ENCODE data around the gene C19orf53.

Gene C19orf53

GRCh38 chr19:13817615-13818371 is 43.5 kb downstream of the C19orf53 start:
- no peak overlapping the region for H3K4me3 ChIP-seq
- TF ChIP-seq POLR2AphosphoS5 (IDR thresholded peaks at IDR 0.05; ENCODE audit: borderline replicate concordance, low read depth, low read length) (no peak), FOXP2 (optimal IDR thresholded peaks at IDR 0.05; ENCODE audit: control extremely low read depth, extremely low read length, insufficient read depth) (no peak), EZH2 (IDR thresholded peaks at IDR 0.05) (no peak)
- no peak for DNase-seq (ENCODE audit: low read depth, low spot score)
- no peak overlapping the region for H3K27ac ChIP-seq
- no peaks in the 10 kb centered on the region for H3K9me3 ChIP-seq (ENCODE audit: low read depth, low read length)
- no peaks in the 10 kb centered on the region; the same call in 1 of the 2 replicates for H3K36me3 ChIP-seq (ENCODE audit: insufficient read depth, low read length)
- no peak overlapping the region for H3K9ac ChIP-seq (ENCODE audit: insufficient read length)

- Histone ChIP-seq H3K27ac (no peak overlapping the region), H3K9me3 (ENCODE audit: low read depth, low read length) (no peaks in the 10 kb centered on the region), H3K36me3 (ENCODE audit: insufficient read depth, low read length) (no peaks in the 10 kb centered on the region; the same call in 1 of the 2 replicates), H3K4me3 (no peak overlapping the region), H3K9ac (ENCODE audit: insufficient read length) (no peak overlapping the region)
- DNase-seq (ENCODE audit: low read depth, low spot score): no peak
- TF ChIP-seq POLR2AphosphoS5 (IDR thresholded peaks at IDR 0.05; ENCODE audit: borderline replicate concordance, low read depth, low read length): no peak
- no peak for TF ChIP-seq FOXP2 (optimal IDR thresholded peaks at IDR 0.05; ENCODE audit: control extremely low read depth, extremely low read length, insufficient read depth)
- no peak for TF ChIP-seq EZH2 (IDR thresholded peaks at IDR 0.05)
Observed at GRCh38 chr19:13819238-13819637, 45.0 kb downstream of the C19orf53 start.

- H3K9ac ChIP-seq (ENCODE audit: insufficient read length): no peak overlapping the region
- H3K4me3 ChIP-seq: no peak overlapping the region
- no peak for DNase-seq (ENCODE audit: low read depth, low spot score)
- TF ChIP-seq EZH2 (IDR thresholded peaks at IDR 0.05) (no peak), POLR2AphosphoS5 (IDR thresholded peaks at IDR 0.05; ENCODE audit: borderline replicate concordance, low read depth, low read length) (no peak), FOXP2 (optimal IDR thresholded peaks at IDR 0.05; ENCODE audit: control extremely low read depth, extremely low read length, insufficient read depth) (no peak)
- H3K36me3 ChIP-seq (ENCODE audit: insufficient read depth, low read length): no peaks in the 10 kb centered on the region; the same call in 1 of the 2 replicates
- H3K27ac ChIP-seq: no peak overlapping the region
- no peaks in the 10 kb centered on the region for H3K9me3 ChIP-seq (ENCODE audit: low read depth, low read length)
Observed at GRCh38 chr19:13821292-13821691, 47.0 kb downstream of the C19orf53 start.

- Histone ChIP-seq H3K9ac (ENCODE audit: insufficient read length) (no peak overlapping the region), H3K4me3 (no peak overlapping the region), H3K36me3 (ENCODE audit: insufficient read depth, low read length) (no peaks in the 10 kb centered on the region; the same call in 1 of the 2 replicates), H3K27ac (no peak overlapping the region), H3K9me3 (ENCODE audit: low read depth, low read length) (no peaks in the 10 kb centered on the region)
- TF ChIP-seq EZH2 (IDR thresholded peaks at IDR 0.05) (no peak), POLR2AphosphoS5 (IDR thresholded peaks at IDR 0.05; ENCODE audit: borderline replicate concordance, low read depth, low read length) (no peak), FOXP2 (optimal IDR thresholded peaks at IDR 0.05; ENCODE audit: control extremely low read depth, extremely low read length, insufficient read depth) (no peak)
- no peak for DNase-seq (ENCODE audit: low read depth, low spot score)
Observed at GRCh38 chr19:13823256-13823655, 49.0 kb downstream of the C19orf53 start.

GRCh38 chr19:13823901-13824300 is 49.6 kb downstream of the C19orf53 start:
- TF ChIP-seq POLR2AphosphoS5 (IDR thresholded peaks at IDR 0.05; ENCODE audit: borderline replicate concordance, low read depth, low read length) (no peak), EZH2 (IDR thresholded peaks at IDR 0.05) (no peak), FOXP2 (optimal IDR thresholded peaks at IDR 0.05; ENCODE audit: control extremely low read depth, extremely low read length, insufficient read depth) (no peak)
- no peak for DNase-seq (ENCODE audit: low read depth, low spot score)
- Histone ChIP-seq H3K36me3 (ENCODE audit: insufficient read depth, low read length) (no peaks in the 10 kb centered on the region; the same call in 1 of the 2 replicates), H3K9me3 (ENCODE audit: low read depth, low read length) (no peaks in the 10 kb centered on the region), H3K9ac (ENCODE audit: insufficient read length) (no peak overlapping the region), H3K27ac (no peak overlapping the region), H3K4me3 (no peak overlapping the region)

GRCh38 chr19:13824703-13825102 is 50.4 kb downstream of the C19orf53 start:
- Histone ChIP-seq H3K27ac (no peak overlapping the region), H3K9ac (ENCODE audit: insufficient read length) (no peak overlapping the region), H3K36me3 (ENCODE audit: insufficient read depth, low read length) (no peaks in the 10 kb centered on the region; the same call in 1 of the 2 replicates), H3K4me3 (no peak overlapping the region), H3K9me3 (ENCODE audit: low read depth, low read length) (no peaks in the 10 kb centered on the region)
- no peak for DNase-seq (ENCODE audit: low read depth, low spot score)
- TF ChIP-seq FOXP2 (optimal IDR thresholded peaks at IDR 0.05; ENCODE audit: control extremely low read depth, extremely low read length, insufficient read depth): no peak
- TF ChIP-seq EZH2 (IDR thresholded peaks at IDR 0.05): no peak
- no peak for TF ChIP-seq POLR2AphosphoS5 (IDR thresholded peaks at IDR 0.05; ENCODE audit: borderline replicate concordance, low read depth, low read length)

- H3K9ac ChIP-seq (ENCODE audit: insufficient read length): no peak overlapping the region
- no peaks in the 10 kb centered on the region for H3K9me3 ChIP-seq (ENCODE audit: low read depth, low read length)
- no peak overlapping the region for H3K27ac ChIP-seq
- TF ChIP-seq EZH2 (IDR thresholded peaks at IDR 0.05) (no peak), FOXP2 (optimal IDR thresholded peaks at IDR 0.05; ENCODE audit: control extremely low read depth, extremely low read length, insufficient read depth) (no peak), POLR2AphosphoS5 (IDR thresholded peaks at IDR 0.05; ENCODE audit: borderline replicate concordance, low read depth, low read length) (no peak)
- H3K4me3 ChIP-seq: 0 out of 2 replicates have a peak overlapping the region, but pooled peaks have one; percentile 33
- no peak for DNase-seq (ENCODE audit: low read depth, low spot score)
- H3K36me3 ChIP-seq (ENCODE audit: insufficient read depth, low read length): no peaks in the 10 kb centered on the region; the same call in 1 of the 2 replicates
Observed at GRCh38 chr19:13825489-13826441, 51.5 kb downstream of the C19orf53 start.

Measured in SK-N-MC (cell line).